Colonic mucosa (tissue), 4 donors: ENCODE data around the gene MRPS27. TPM values are rescaled to one million over a fixed set of nuclear protein-coding genes. Genes with fewer than 3 reads are reported as not detected.

Experiments used
- DNase-seq: peaks from one replicate; pipeline ENCODE4 v3.0.0-alpha.2; 2020
- H3K27ac ChIP-seq: fragments of 200-600 bp; one replicate; pipeline ENCODE4 v1.8.0; 2021
- H3K27me3 ChIP-seq: fragments of 200-600 bp; one replicate; pipeline ENCODE4 v1.8.0; 2021
- H3K36me3 ChIP-seq: fragments of 200-600 bp; one replicate; pipeline ENCODE4 v1.8.0; 2021
- H3K4me1 ChIP-seq: fragments of 200-600 bp; one replicate; pipeline ENCODE4 v1.8.0; 2021; ENCODE audit warnings: mild to moderate bottlenecking
- H3K4me3 ChIP-seq: fragments of 200-600 bp; one replicate; pipeline ENCODE4 v1.8.0; 2021
- H3K9ac ChIP-seq, 2 donors: one replicate each; pipeline ENCODE4 v1.7.0; 2013; ENCODE audit warnings: control low read depth in 2 of 2, low read depth in 2 of 2, low read length in 2 of 2
- H3K9me3 ChIP-seq: fragments of 200-600 bp; one replicate; pipeline ENCODE4 v1.8.0; 2021
- intact Hi-C: fragments of 100-400 bp; cut with DNase I; formaldehyde crosslinking; loops from one replicate; pipeline ENCODE4 v1.14.1; 2022
- total RNA-seq, 2 donors: library from RNA; stranded (reverse); fragmentation: NEBNext Ultra II Directional in 1 of 2; extraction: Animal tissue kit (Norgen Biotek cat#: 25700) in 1 of 2; gene quantifications; one replicate each; pipeline ENCODE4 v1.2.1, GENCODE V29; 2021
- TF ChIP-seq, protein P1 (sequence below): fragments of 200-600 bp; IDR thresholded peaks from one replicate; pipeline ENCODE4 v1.8.0; 2022; ENCODE audit warnings: antibody characterized with exemption, mild to moderate bottlenecking
- donor health status: healthy.
- donor health status: DM: no; HTN: no; CAD: no.
- donor health status: DM: no; HTN: no; CAD: no.

Gene MRPS27
- total RNA-seq, 2 donors from 2014 or later, result 46.3 to 56.6 TPM

DNA sequence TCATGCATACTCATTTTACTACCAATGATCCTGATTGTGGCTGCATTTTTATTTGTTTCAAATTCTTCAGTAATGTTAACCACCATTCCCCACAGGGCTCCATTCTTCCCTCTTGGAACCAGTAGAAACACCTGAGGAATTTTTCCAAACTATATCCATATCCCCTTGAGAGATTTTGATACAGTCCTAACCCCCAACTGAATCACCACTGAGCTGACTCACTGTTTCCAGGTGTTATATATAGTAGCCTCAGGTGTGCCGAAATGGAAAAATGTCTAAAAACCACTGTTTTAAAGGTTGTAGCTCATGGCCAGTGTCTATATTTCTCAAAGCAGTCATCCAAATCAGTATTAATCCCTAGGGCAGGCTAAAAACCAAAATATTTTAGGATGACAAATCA lies 85.2 kb downstream of the MRPS27 start:
- Histone ChIP-seq H3K9ac (no peak overlapping the region), H3K36me3 (no peaks in the 10 kb centered on the region), H3K27me3 (no peaks in the 10 kb centered on the region), H3K4me3 (no peak overlapping the region), H3K4me1 (no peaks in the 10 kb centered on the region), H3K27ac (no peak overlapping the region), H3K9me3 (no peaks in the 10 kb centered on the region)
- no peak for DNase-seq
- intact Hi-C loops, result no loop called here
- TF ChIP-seq, protein P1, sequence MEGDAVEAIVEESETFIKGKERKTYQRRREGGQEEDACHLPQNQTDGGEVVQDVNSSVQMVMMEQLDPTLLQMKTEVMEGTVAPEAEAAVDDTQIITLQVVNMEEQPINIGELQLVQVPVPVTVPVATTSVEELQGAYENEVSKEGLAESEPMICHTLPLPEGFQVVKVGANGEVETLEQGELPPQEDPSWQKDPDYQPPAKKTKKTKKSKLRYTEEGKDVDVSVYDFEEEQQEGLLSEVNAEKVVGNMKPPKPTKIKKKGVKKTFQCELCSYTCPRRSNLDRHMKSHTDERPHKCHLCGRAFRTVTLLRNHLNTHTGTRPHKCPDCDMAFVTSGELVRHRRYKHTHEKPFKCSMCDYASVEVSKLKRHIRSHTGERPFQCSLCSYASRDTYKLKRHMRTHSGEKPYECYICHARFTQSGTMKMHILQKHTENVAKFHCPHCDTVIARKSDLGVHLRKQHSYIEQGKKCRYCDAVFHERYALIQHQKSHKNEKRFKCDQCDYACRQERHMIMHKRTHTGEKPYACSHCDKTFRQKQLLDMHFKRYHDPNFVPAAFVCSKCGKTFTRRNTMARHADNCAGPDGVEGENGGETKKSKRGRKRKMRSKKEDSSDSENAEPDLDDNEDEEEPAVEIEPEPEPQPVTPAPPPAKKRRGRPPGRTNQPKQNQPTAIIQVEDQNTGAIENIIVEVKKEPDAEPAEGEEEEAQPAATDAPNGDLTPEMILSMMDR, result no peak

DNA sequence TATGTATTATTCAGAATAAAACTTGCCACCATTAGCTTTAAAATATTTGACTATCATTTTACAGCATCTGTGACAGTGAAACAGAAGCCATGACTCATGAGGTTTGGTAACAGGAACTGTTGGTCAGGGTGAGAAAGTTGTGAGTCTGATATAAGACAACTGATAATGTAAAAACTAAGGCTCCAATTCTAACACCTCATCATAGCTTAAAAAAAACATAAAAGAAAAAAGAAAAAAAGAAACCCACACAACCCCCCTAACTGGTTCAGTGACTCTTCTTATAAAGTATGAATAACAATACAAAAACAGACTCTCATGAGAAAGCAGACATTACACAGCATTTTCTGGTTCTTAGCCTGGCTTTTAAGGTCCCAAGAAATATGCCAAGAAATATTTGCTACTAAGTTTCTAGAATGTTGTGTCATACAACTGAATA lies 85.8 kb downstream of the MRPS27 start:
- intact Hi-C loops, result no loop called here
- H3K27me3 ChIP-seq, result no peaks in the 10 kb centered on the region
- H3K9me3 ChIP-seq, result no peaks in the 10 kb centered on the region
- no peak for DNase-seq
- no peaks in the 10 kb centered on the region for H3K36me3 ChIP-seq
- TF ChIP-seq, protein P1, result no peak
- no peaks in the 10 kb centered on the region for H3K4me1 ChIP-seq
- H3K9ac ChIP-seq, result no peak overlapping the region
- no peak overlapping the region for H3K4me3 ChIP-seq
- H3K27ac ChIP-seq, result no peak overlapping the region

DNA sequence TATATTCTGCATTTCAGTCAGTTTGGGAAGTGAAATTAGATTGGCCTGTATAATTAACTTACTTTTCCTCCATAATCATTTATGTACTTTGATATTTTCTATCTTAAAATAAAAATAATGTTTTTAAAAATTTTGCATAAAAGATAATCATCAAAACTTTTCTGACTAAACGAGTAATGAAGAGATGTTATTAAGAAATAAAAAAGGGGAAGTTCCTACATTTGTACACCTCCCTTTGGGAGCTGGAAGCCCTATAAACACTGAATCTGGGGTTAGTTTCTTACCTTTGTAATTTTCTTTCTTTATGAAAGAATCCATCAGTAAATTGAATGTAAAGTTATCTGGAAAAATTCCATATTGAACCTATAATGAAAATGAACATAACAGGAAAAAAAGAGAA lies 86.2 kb downstream of the MRPS27 start:
- intact Hi-C loops, result no loop called here
- Histone ChIP-seq H3K9ac (no peak overlapping the region), H3K27me3 (no peaks in the 10 kb centered on the region), H3K27ac (no peak overlapping the region), H3K4me1 (no peaks in the 10 kb centered on the region), H3K9me3 (no peaks in the 10 kb centered on the region), H3K36me3 (no peaks in the 10 kb centered on the region), H3K4me3 (no peak overlapping the region)
- DNase-seq, result no peak
- TF ChIP-seq, protein P1, result no peak

DNA sequence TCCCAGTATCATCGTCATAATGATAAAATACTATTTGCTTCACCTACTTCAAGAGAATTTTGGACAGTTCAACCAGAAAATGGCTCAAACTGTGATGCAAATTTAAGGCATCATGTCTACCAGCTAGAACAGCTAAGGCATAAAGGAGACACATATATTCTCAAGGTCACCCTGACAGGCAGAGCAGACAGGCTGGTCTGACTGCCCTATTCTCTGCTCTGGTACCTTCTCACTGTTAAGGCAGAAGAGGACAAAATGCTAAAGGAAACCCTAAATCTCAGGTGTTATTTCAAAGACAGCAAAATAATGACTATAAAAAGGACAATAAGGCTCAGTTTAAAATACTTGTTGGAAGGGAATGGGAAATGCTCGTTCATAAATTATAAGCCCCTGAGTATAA lies 87.2 kb downstream of the MRPS27 start:
- intact Hi-C loops, result no loop called here
- Histone ChIP-seq H3K9ac (no peak overlapping the region), H3K27me3 (no peaks in the 10 kb centered on the region), H3K4me3 (no peak overlapping the region), H3K36me3 (no peaks in the 10 kb centered on the region), H3K27ac (no peak overlapping the region), H3K4me1 (no peaks in the 10 kb centered on the region), H3K9me3 (no peaks in the 10 kb centered on the region)
- no peak for DNase-seq
- TF ChIP-seq, protein P1, result no peak

DNA sequence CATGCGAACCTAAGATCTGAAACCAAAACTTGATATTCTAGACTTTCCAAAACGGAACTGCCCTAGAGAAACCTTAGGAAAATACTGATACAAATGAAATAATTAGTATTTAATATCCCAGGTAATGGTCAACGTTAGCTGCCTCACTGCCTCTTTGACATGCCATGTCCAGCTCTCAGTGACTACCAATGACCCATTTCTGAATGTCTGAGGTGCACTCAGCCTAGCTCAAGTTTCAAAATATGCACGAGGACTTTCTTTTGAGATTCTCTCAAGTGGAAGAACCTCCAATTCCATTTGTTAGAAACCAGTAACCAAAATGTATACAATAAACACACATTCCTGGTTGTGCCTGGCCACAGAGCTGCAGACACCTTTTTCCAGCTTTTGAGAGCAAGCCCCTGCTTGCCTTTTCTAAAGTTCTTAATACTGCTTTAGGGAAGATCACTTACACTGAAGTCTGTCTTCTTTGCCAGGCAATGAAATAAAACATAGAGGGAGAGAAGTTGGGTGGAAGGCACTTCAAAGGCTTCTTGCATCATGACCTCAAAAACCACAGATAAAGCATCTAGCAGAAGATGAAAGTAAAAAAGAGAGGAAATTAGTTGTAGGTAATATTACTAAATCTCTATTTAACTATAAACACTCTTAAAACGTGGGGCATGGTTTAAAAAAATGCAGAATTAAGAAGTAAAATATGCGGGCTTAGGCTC lies 87.9 kb downstream of the MRPS27 start:
- H3K4me3 ChIP-seq, result no peak overlapping the region
- DNase-seq, result no peak
- intact Hi-C loops, result no loop called here
- no peak overlapping the region for H3K27ac ChIP-seq
- TF ChIP-seq, protein P1, result no peak
- no peaks in the 10 kb centered on the region for H3K36me3 ChIP-seq
- no peaks in the 10 kb centered on the region for H3K27me3 ChIP-seq
- no peak overlapping the region for H3K9ac ChIP-seq
- H3K4me1 ChIP-seq, result no peaks in the 10 kb centered on the region
- H3K9me3 ChIP-seq, result no peaks in the 10 kb centered on the region
